Heart right ventricle (tissue), 16 donors: Measurements from ENCODE around the gene HRAS. TPM values are rescaled to one million over a fixed set of nuclear protein-coding genes. Genes with fewer than 3 reads are reported as not detected.
"Not testable (repeated sequence)": the region's sequence is repeated elsewhere in the genome, so short reads cannot be mapped to it uniquely, and the experiment has no call there.

Experiments used
- ATAC-seq, 8 donors: fragments of 200-7000 bp; cut with Tn5 transposase; one replicate each; pipeline ENCODE4 v1.9.1; 2020; ENCODE audit warnings: mild to moderate bottlenecking in 8 of 8, moderate library complexity in 8 of 8, moderate number of reproducible peaks in 1 of 8
- DNase-seq, 2 donors: peaks; one replicate each; pipeline ENCODE4 v3.0.0-alpha.2; 2020
- H3K27ac ChIP-seq, 10 donors: fragments of 200-600 bp; sonication (generic) in 2 of 10; one replicate each; pipeline versions ENCODE4 v1.5.0 to v1.8.0; 2020 to 2022; ENCODE audit warnings: mild to moderate bottlenecking in 3 of 10
- H3K27me3 ChIP-seq, 7 donors: fragments of 200-600 bp; one replicate each; pipeline ENCODE4 v1.8.0; 2021 to 2022; ENCODE audit warnings: mild to moderate bottlenecking in 2 of 7
- H3K36me3 ChIP-seq, 9 donors: fragments of 200-600 bp; sonication (generic) in 1 of 9; one replicate each; pipeline versions ENCODE4 v1.5.0 to v1.8.0; 2020 to 2022; ENCODE audit warnings: mild to moderate bottlenecking in 2 of 9
- H3K4me1 ChIP-seq, 9 donors: fragments of 200-600 bp; sonication (generic) in 1 of 9; one replicate each; pipeline versions ENCODE4 v1.5.0 to v1.8.0; 2020 to 2022; ENCODE audit warnings: mild to moderate bottlenecking in 4 of 9
- H3K4me3 ChIP-seq, 10 donors: fragments of 200-600 bp; sonication (generic) in 2 of 10; one replicate each; pipeline versions ENCODE4 v1.5.0 to v1.8.0; 2020 to 2022; ENCODE audit warnings: mild to moderate bottlenecking in 7 of 10, moderate library complexity in 2 of 10
- H3K9me3 ChIP-seq, 11 donors: fragments of 200-600 bp in 10 of 11; sonication (generic) in 2 of 11; one replicate each; pipeline versions ENCODE4 v1.5.0 to v1.8.0; 2013 to 2022; ENCODE audit warnings: mild to moderate bottlenecking in 2 of 11, control low read depth in 1 of 11, moderate library complexity in 1 of 11
- WGBS, 2 donors: extraction: QIAGEN DNeasy Blood & Tissue Kit; methylation state at CpG; one replicate each; pipeline ENCODE4 v1.1.7; 2013; ENCODE audit warnings: inconsistent platforms in 1 of 2; 5-methylcytosine and 5-hydroxymethylcytosine counted together
- intact Hi-C, 10 donors: fragments of 100-400 bp; cut with DNase I; formaldehyde crosslinking; loops; one replicate each; pipeline versions ENCODE4 v1.11.1 to v1.14.2; 2022
- polyA plus RNA-seq, 2 donors: library from polyadenylated mRNA; stranded (reverse); fragments of 200-250 nt; gene quantifications; one replicate each; pipeline ENCODE4 v1.2.3, GENCODE V29; 2013
- total RNA-seq, 10 donors: library from RNA; stranded (reverse); fragmentation: NEBNext Ultra II Directional in 3 of 10; extraction: Animal tissue kit (Norgen Biotek cat#: 25700) in 3 of 10; gene quantifications; one replicate each; pipeline versions ENCODE4 v1.2.1 to v1.2.4, GENCODE V29; 2021 to 2023
- TF ChIP-seq, protein P1 (sequence below), 9 donors: fragments of 200-600 bp; sonication (generic) in 2 of 9; IDR thresholded peaks; one replicate each; pipeline versions ENCODE4 v1.5.0 to v1.8.0; 2021 to 2022; ENCODE audit warnings: antibody characterized with exemption in 9 of 9, mild to moderate bottlenecking in 5 of 9, moderate library complexity in 1 of 9
- donor health status: Arrhythmogenic right ventricular cardiomyopathy.
- donor health status: ischemic (EF 13 %, LVEDD 7.1; RV severe dilation, severe dysfunction).
- donor health status: healthy with polysubstance abuse.
- donor health status: DM: no; HTN: yes; CAD: no.
- donor health status: DM: no; HTN: no; CAD: no.
- donor health status: ischemic (EF 25% LVEDD 6.9; RV normal size, moderate dysfunction).
- donor health status: ischemic (EF 25% LVEDD 5.7; RV mildly dilated, moderate dysfunction).
- donor health status: healthy.
- donor health status: DM: yes; HTN: yes; CAD: no.
- donor health status: Ischemic cardiomyopathy.
- donor health status: ischemic (EF 35%, LVEDD 5.7; RV mildly dilated, moderate dysfunction).
- donor health status: nonischemic (EF 11% LVEDD 7.7; RV severe dilation, severe dysfunction).
- donor health status: DM: yes; HTN: yes; CAD: no.
- donor health status: PGD.
- donor health status: ischemic (EF 29% LVEDD 5.4; RV normal size, mild dysfunction).
- donor health status: nonischemic (EF 23%, LVEDD 6.1; RV moderate dilation, normal function).

HRAS gene
- total and polyA plus RNA-seq, 12 donors = 44.7 to 132 (median 56.4) TPM

DNA sequence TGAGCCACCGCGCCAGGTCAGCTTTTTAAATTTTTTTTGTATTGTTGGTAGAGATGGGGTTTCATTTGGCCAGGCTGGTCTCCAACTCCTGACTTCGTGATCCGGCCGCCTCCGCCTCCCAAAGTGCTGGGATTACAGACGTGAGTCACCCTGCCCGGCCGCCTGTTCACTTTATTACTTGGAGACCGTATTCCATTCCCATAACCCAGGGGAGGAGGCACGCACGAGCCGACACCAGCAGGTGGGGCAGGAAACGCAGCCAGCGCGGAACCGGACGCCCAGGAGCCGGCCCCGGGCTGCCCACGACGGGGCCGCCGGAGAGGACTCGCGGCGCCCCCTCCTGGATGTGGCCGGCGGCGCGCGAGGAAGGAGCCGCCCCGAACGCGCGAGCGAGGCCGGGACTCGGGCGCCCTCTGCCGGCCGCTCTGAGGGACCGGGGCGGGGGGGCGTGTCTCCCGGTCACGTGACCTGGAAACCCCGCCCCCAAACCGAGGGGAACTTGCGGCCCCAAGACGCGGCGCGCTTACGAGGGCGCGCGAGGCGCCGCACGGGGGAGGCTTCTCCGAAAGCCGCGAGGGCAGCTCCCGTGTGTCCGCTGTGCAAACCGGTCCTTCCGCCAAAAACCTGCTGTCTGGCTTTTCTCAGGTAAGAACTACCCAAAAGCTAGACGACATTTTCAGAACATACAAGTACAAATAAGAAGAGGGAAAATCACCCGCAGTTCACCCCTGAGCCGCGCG lies 16.7 kb downstream of the HRAS start:
- TF ChIP-seq, protein P1, sequence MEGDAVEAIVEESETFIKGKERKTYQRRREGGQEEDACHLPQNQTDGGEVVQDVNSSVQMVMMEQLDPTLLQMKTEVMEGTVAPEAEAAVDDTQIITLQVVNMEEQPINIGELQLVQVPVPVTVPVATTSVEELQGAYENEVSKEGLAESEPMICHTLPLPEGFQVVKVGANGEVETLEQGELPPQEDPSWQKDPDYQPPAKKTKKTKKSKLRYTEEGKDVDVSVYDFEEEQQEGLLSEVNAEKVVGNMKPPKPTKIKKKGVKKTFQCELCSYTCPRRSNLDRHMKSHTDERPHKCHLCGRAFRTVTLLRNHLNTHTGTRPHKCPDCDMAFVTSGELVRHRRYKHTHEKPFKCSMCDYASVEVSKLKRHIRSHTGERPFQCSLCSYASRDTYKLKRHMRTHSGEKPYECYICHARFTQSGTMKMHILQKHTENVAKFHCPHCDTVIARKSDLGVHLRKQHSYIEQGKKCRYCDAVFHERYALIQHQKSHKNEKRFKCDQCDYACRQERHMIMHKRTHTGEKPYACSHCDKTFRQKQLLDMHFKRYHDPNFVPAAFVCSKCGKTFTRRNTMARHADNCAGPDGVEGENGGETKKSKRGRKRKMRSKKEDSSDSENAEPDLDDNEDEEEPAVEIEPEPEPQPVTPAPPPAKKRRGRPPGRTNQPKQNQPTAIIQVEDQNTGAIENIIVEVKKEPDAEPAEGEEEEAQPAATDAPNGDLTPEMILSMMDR (IDR thresholded peaks at IDR 0.05) = peak in 8 of 9 donors; percentile 98 to 100 (median 100)
- WGBS, 2 donors = 7 to 8% methylated on average over 73 to 74 of the region's 74 CpGs
- intact Hi-C loops = loop anchor here in 7 of 10 donors (1.0 to 10.0 kb wide), 7 partner anchors 56 to 124 kb away; partner anchors contain the start of genes PHRF1 (in 1 of the 7) and PKP3 (in 1 of the 7)
- no peaks in the 10 kb centered on the region for H3K27me3 ChIP-seq
- H3K9me3 ChIP-seq = peaks cover 0 to 14% (median 0%) of the 10 kb centered on the region in 11 donors
- peak overlapping the region in 9 of 10 donors; percentile 64 to 90 (median 79) for H3K27ac ChIP-seq
- DNase-seq = peak; percentile 88 to 89
- peak overlapping the region in 8 of 10 donors; percentile 6 to 43 (median 32) for H3K4me3 ChIP-seq
- H3K36me3 ChIP-seq = peaks cover 0 to 20% (median 0%) of the 10 kb centered on the region in 9 donors
- peaks cover 0 to 11% (median 5%) of the 10 kb centered on the region in 9 donors for H3K4me1 ChIP-seq
- peak; percentile 96 to 98 (median 97) for ATAC-seq

DNA sequence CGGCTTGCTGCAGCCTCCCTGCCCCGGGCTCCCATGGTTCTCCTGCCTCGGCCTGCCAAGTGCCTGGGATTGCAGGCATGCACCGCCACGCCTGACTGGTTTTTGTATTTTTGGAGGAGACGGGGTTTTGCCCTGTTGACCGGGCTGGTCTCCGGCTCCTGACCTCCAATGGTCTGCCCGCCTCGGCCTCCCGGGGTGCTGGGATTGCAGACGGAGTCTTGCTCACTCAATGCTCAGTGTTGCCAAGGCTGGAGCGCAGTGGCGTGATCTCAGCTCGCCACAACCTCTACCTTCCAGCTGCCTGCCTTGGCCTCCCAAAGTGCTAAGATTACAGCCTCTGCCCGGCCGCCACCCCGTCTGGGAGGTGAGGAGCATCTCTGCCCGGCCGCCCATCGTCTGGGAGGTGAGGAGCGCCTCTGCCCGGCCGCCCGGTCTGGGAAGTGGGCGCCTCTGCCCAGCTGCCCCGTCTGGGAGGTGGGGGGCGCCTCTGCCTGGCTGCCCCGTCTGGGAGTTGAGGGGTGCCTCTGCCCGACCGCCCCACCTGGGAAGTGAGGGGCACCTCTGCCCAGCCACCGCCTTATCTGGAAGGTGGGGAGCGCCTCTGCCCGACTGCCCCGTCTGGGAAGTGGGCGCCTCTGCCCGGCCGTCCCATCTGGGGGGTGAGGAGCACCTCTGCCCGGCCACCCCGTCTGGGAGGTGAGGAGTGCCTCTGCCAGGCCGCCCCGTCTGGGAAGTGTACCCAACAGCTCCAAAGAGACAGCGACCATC lies 18.3 kb downstream of the HRAS start:
- peak in 1 of 8 donors; percentile 7 for ATAC-seq
- not testable (repeated sequence) for H3K27ac ChIP-seq, DNase-seq, H3K27me3 ChIP-seq, H3K4me3 ChIP-seq
- peaks cover 0 to 11% (median 5%) of the 10 kb centered on the region in 9 donors for H3K4me1 ChIP-seq
- intact Hi-C loops = loop anchor here in 5 of 10 donors (5.0 to 10.0 kb wide), 5 partner anchors 58 to 122 kb away; partner anchors contain the start of genes PHRF1 (in 1 of the 5) and PKP3 (in 1 of the 5)
- H3K9me3 ChIP-seq = peaks cover 0 to 14% (median 0%) of the 10 kb centered on the region in 11 donors
- 97 to 98% methylated on average over 43 of the region's 43 CpGs for WGBS, 2 donors
- peaks cover 0 to 35% (median 0%) of the 10 kb centered on the region in 9 donors for H3K36me3 ChIP-seq

DNA sequence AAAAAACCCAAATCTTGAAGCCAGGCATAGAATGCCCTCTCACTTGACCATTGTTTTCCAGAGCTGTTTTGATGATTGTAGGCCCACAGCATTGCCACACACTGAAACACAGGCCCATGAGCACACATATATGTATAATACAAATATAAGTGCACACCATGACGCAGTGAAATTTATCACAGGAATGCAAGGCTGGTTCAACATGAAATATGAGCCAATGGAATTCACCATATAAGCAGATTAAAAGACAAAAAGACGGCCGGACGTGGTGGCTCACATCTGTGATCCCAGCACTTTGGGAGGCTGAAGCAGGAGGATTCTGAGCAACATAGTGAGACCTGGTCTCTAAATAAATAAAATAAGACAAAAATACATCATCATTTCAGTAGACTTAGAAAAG lies 19.0 kb downstream of the HRAS start:
- peaks cover 0 to 11% (median 5%) of the 10 kb centered on the region in 9 donors for H3K4me1 ChIP-seq
- no peak overlapping the region for H3K27ac ChIP-seq
- H3K36me3 ChIP-seq = peaks cover 0 to 42% (median 0%) of the 10 kb centered on the region in 9 donors
- ATAC-seq = no peak
- TF ChIP-seq, protein P1 (IDR thresholded peaks at IDR 0.05) = no peak
- H3K4me3 ChIP-seq = no peak overlapping the region
- H3K27me3 ChIP-seq = no peaks in the 10 kb centered on the region
- DNase-seq = no peak
- intact Hi-C loops = loop anchor here in 5 of 10 donors (5.0 to 10.0 kb wide), 5 partner anchors 58 to 122 kb away; partner anchors contain the start of genes PHRF1 (in 1 of the 5) and PKP3 (in 1 of the 5)
- peaks cover 0 to 14% (median 0%) of the 10 kb centered on the region in 11 donors for H3K9me3 ChIP-seq
- WGBS, 2 donors = 96 to 97% methylated on average over 4 of the region's 4 CpGs

DNA sequence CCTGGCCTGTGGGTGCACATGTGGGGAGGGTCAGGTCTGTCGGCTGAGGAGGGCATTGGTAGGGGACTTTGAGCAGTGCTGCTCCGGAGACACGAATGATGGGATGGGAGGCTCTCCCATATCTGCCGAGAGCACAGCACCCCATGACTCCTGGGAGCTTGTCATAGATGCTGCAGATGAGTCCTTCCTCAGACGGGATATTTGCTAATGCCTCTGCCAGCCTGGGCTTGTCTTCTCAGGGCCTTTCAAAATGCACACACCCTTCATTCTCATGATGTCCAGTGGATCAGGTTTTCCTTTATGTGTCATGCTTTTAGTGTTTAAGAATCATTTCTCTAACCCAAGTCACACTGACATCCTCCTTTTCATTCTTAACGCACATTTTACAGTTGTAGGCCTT lies 20.2 kb downstream of the HRAS start:
- Histone ChIP-seq H3K4me1 (peaks cover 0 to 11% (median 5%) of the 10 kb centered on the region in 9 donors), H3K9me3 (peaks cover 0 to 14% (median 0%) of the 10 kb centered on the region in 11 donors), H3K27ac (no peak overlapping the region), H3K36me3 (peaks cover 0 to 53% (median 0%) of the 10 kb centered on the region in 9 donors), H3K4me3 (no peak overlapping the region), H3K27me3 (no peaks in the 10 kb centered on the region)
- intact Hi-C loops = loop anchor here in 5 of 10 donors (5.0 to 10.0 kb wide), 5 partner anchors 60 to 120 kb away; partner anchors contain the start of genes PHRF1 (in 1 of the 5) and PKP3 (in 1 of the 5)
- no peak for ATAC-seq
- DNase-seq = no peak
- 93 to 95% methylated on average over 6 of the region's 6 CpGs for WGBS, 2 donors
- TF ChIP-seq, protein P1 (IDR thresholded peaks at IDR 0.05) = no peak
